ENCODE measurements around the gene KLHL30.

DNA sequence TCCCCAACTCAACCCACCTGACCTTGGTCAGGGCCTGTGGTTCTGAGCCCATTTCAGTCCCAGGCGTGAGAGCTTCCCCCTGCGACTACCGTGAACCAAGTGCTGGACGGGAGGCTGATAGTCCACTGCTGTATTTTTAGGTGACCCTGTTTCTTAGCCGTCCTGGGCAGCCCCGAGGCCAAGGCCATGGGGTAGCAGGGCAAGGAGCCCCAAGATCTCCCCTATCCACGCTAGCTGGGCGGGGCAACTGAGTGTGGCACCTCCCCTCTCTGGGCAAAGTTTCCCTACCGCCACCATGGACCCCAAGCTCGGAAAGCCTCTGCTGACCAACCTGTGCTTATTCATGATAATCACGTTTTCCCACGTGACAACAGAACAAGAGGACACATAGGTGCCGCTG, 583 bp upstream of the KLHL30 start:
- TF ChIP-seq, protein P1, sequence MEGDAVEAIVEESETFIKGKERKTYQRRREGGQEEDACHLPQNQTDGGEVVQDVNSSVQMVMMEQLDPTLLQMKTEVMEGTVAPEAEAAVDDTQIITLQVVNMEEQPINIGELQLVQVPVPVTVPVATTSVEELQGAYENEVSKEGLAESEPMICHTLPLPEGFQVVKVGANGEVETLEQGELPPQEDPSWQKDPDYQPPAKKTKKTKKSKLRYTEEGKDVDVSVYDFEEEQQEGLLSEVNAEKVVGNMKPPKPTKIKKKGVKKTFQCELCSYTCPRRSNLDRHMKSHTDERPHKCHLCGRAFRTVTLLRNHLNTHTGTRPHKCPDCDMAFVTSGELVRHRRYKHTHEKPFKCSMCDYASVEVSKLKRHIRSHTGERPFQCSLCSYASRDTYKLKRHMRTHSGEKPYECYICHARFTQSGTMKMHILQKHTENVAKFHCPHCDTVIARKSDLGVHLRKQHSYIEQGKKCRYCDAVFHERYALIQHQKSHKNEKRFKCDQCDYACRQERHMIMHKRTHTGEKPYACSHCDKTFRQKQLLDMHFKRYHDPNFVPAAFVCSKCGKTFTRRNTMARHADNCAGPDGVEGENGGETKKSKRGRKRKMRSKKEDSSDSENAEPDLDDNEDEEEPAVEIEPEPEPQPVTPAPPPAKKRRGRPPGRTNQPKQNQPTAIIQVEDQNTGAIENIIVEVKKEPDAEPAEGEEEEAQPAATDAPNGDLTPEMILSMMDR (conservative IDR thresholded peaks at IDR 0.05; ENCODE audit: low read length) = no peak
- TF ChIP-seq EZH2phosphoT487 (IDR thresholded peaks at IDR 0.05; ENCODE audit: borderline replicate concordance, low read depth, low read length) = no peak
